H1 (cell line): Measurements from ENCODE around the gene LAMB3. TPM values are rescaled to one million over a fixed set of nuclear protein-coding genes. Genes with fewer than 3 reads are reported as not detected.

Experiments
- CTCF ChIA-PET: fragments of 300-600 bp; sonication (Branson Sonifier 250); formaldehyde crosslinking; loops from one replicate; lab custom pipeline; 2021; ENCODE audit not compliant: partially characterized antibody; lab: Charles Lee
- POLR2A ChIA-PET: fragments of 300-600 bp; sonication (Branson Sonifier 250); formaldehyde crosslinking; loops from one replicate; lab custom pipeline; 2021; ENCODE audit warnings: inconsistent platforms; ENCODE audit not compliant: partially characterized antibody; lab: Charles Lee
- DNase-seq, 2 experiments: peaks; one replicate each; pipeline versions ENCODE4 v3.0.0 to v3.0.0-alpha.2; 2010 to 2022; ENCODE audit warnings: low spot score in 2 of 2, low read depth in 1 of 2, mixed read lengths in 1 of 2
- FAIRE-seq: peaks from 2 replicates; lab custom pipeline; 2011; peaks lifted over from hg19 to GRCh38; lab: Jason Lieb, UNC
- H2AFZ ChIP-seq: 2 replicates; pipeline ENCODE4 v1.8.1; 2012; ENCODE audit warnings: low read length, inconsistent platforms
- H2AK5ac ChIP-seq: 2 replicates; pipeline ENCODE4 v1.6.1; 2013; ENCODE audit warnings: low read depth, low read length
- H2BK120ac ChIP-seq: replicated peaks from 2 replicates; pipeline ENCODE3; 2013; ENCODE audit warnings: low read depth, low read length, inconsistent platforms
- H2BK12ac ChIP-seq: 2 replicates; pipeline ENCODE4 v1.6.1; 2013; ENCODE audit warnings: low read depth, low read length
- H2BK15ac ChIP-seq: 2 replicates; pipeline ENCODE4 v1.6.1; 2013; ENCODE audit warnings: low read length
- H2BK20ac ChIP-seq: 2 replicates; pipeline ENCODE4 v1.6.1; 2013; ENCODE audit warnings: low read length
- H2BK5ac ChIP-seq: 2 replicates; pipeline ENCODE4 v1.6.1; 2013; ENCODE audit warnings: low read depth, low read length
- H3K14ac ChIP-seq: 2 replicates; pipeline ENCODE4 v1.6.1; 2013; ENCODE audit warnings: inconsistent platforms; ENCODE audit not compliant: insufficient read length
- H3K18ac ChIP-seq: 2 replicates; pipeline ENCODE4 v1.6.1; 2013; ENCODE audit warnings: low read length; ENCODE audit errors: extremely low read depth
- H3K23ac ChIP-seq: 2 replicates; pipeline ENCODE4 v1.6.1; 2013; ENCODE audit warnings: inconsistent platforms; ENCODE audit not compliant: insufficient read length
- H3K23me2 ChIP-seq: 2 replicates; pipeline ENCODE4 v1.6.1; 2013; ENCODE audit warnings: low read depth, low read length
- H3K27ac ChIP-seq: 2 replicates; pipeline ENCODE4 v1.6.1; 2011; ENCODE audit warnings: low read depth, low read length, inconsistent platforms
- H3K27me3 ChIP-seq, 4 experiments: replicated peaks in 1 of 4; 1 replicate in 1 of 4; 2 replicates in 3 of 4; pipeline versions ENCODE4 v1.6.1 to v1.8.1; 2011 to 2013; ENCODE audit warnings: low read length in 3 of 4, mild to moderate bottlenecking in 3 of 4, inconsistent platforms in 2 of 4, mixed read lengths in 2 of 4, moderate library complexity in 1 of 4; ENCODE audit not compliant: control insufficient read depth in 3 of 4, insufficient read depth in 3 of 4; ENCODE audit errors: extremely low read depth in 1 of 4
- H3K36me3 ChIP-seq, 4 experiments: 2 replicates each; pipeline versions ENCODE4 v1.6.1 to v1.8.1; 2011 to 2013; ENCODE audit warnings: mild to moderate bottlenecking in 4 of 4, low read length in 3 of 4, moderate library complexity in 2 of 4, control low read depth in 1 of 4, inconsistent platforms in 1 of 4; ENCODE audit not compliant: insufficient read depth in 4 of 4, control insufficient read depth in 2 of 4
- H3K4ac ChIP-seq: replicated peaks from 2 replicates; pipeline ENCODE3; 2013; ENCODE audit warnings: low read length, low read depth, mixed read lengths, inconsistent platforms; ENCODE audit not compliant: insufficient read length
- H3K4me1 ChIP-seq, 4 experiments: replicated peaks in 1 of 4; 1 replicate in 1 of 4; 2 replicates in 3 of 4; pipeline versions ENCODE4 v1.6.1 to v1.8.1; 2011 to 2013; ENCODE audit warnings: low read length in 3 of 4, inconsistent platforms in 2 of 4, mixed read lengths in 1 of 4; ENCODE audit not compliant: insufficient read depth in 4 of 4, control insufficient read depth in 3 of 4
- H3K4me2 ChIP-seq, 2 experiments: 2 replicates each; pipeline versions ENCODE4 v1.6.1 to v1.8.1; 2011 to 2013; ENCODE audit warnings: low read depth in 2 of 2, low read length in 2 of 2, control low read depth in 1 of 2, inconsistent platforms in 1 of 2, mild to moderate bottlenecking in 1 of 2; ENCODE audit not compliant: insufficient read depth in 1 of 2
- H3K4me3 ChIP-seq, 4 experiments: fragments of 200-600, 300-600 bp in 1 of 4; sonication (generic), shearing (Covaris generic), sonication (Bioruptor Twin) in 1 of 4; 2 replicates each; pipeline versions ENCODE4 v1.5.1 to v1.8.1; 2011 to 2016; ENCODE audit warnings: low read length in 4 of 4, low read depth in 3 of 4, control low read depth in 2 of 4, inconsistent platforms in 2 of 4, mild to moderate bottlenecking in 2 of 4, mixed read lengths in 1 of 4, moderate library complexity in 1 of 4; ENCODE audit not compliant: insufficient read depth in 2 of 4; ENCODE audit errors: extremely low read depth in 1 of 4
- H3K56ac ChIP-seq: replicated peaks from 2 replicates; pipeline ENCODE3; 2013; ENCODE audit warnings: low read depth, mild to moderate bottlenecking, mixed read lengths, low read length, inconsistent platforms; ENCODE audit not compliant: insufficient read length
- H3K79me1 ChIP-seq: 2 replicates; pipeline ENCODE4 v1.6.1; 2013; ENCODE audit warnings: low read depth, low read length, control low read depth
- H3K79me2 ChIP-seq, 2 experiments: 2 replicates each; pipeline versions ENCODE4 v1.6.1 to v1.8.1; 2012 to 2013; ENCODE audit warnings: low read length in 2 of 2, mild to moderate bottlenecking in 2 of 2, inconsistent platforms in 1 of 2; ENCODE audit not compliant: insufficient read depth in 2 of 2, control insufficient read depth in 1 of 2
- H3K9ac ChIP-seq, 4 experiments: replicated peaks in 1 of 4; 1 replicate in 1 of 4; 2 replicates in 3 of 4; pipeline versions ENCODE4 v1.6.1 to v1.8.1; 2011 to 2013; ENCODE audit warnings: low read depth in 3 of 4, low read length in 3 of 4, control low read depth in 2 of 4, mild to moderate bottlenecking in 2 of 4, moderate library complexity in 2 of 4, inconsistent platforms in 1 of 4; ENCODE audit errors: extremely low read depth in 1 of 4
- H3K9me3 ChIP-seq, 2 experiments: 2 replicates each; pipeline versions ENCODE4 v1.6.1 to v1.8.1; 2012 to 2013; ENCODE audit warnings: mild to moderate bottlenecking in 2 of 2, moderate library complexity in 2 of 2, control low read depth in 1 of 2, inconsistent platforms in 1 of 2, low read depth in 1 of 2, low read length in 1 of 2, mixed read lengths in 1 of 2; ENCODE audit not compliant: insufficient read depth in 2 of 2
- H4K20me1 ChIP-seq, 2 experiments: replicated peaks in 1 of 2; 2 replicates each; pipeline versions ENCODE3 to v1.8.1; 2011 to 2013; ENCODE audit warnings: inconsistent platforms in 2 of 2, low read length in 2 of 2, mild to moderate bottlenecking in 1 of 2; ENCODE audit not compliant: insufficient read depth in 2 of 2, control insufficient read depth in 1 of 2
- H4K5ac ChIP-seq: 2 replicates; pipeline ENCODE4 v1.6.1; 2013; ENCODE audit warnings: low read length, low read depth, mixed read lengths, inconsistent platforms; ENCODE audit not compliant: insufficient read length
- H4K8ac ChIP-seq: 2 replicates; pipeline ENCODE4 v1.8.0; 2013; ENCODE audit warnings: mild to moderate bottlenecking, moderate library complexity, low read length, inconsistent platforms; ENCODE audit not compliant: insufficient read depth; ENCODE audit errors: extremely low read depth
- H4K91ac ChIP-seq: replicated peaks from 2 replicates; pipeline ENCODE3; 2013; ENCODE audit warnings: low read length, mixed read lengths, inconsistent platforms; ENCODE audit not compliant: insufficient read length
- ATF3 ChIP-seq: IDR thresholded peaks from 2 replicates; pipeline ENCODE4 v1.6.1; 2011; ENCODE audit warnings: low read depth, mild to moderate bottlenecking, low read length; ENCODE audit not compliant: insufficient read depth
- CEBPB ChIP-seq: IDR thresholded peaks from 2 replicates; pipeline ENCODE4 v1.6.1; 2012; ENCODE audit warnings: low read depth, low read length
- SP4 ChIP-seq: IDR thresholded peaks from 2 replicates; pipeline ENCODE4 v1.6.1; 2012; ENCODE audit warnings: low read length, inconsistent platforms
- WGBS, 2 experiments: shearing (Covaris generic) in 1 of 2; methylation state at CpG; one replicate each; pipeline versions ENCODE4 v1.1.6 to v1.1.7; 2013 to 2015; ENCODE audit warnings: low lambda C conversion rate in 2 of 2, mixed read lengths in 2 of 2, inconsistent platforms in 1 of 2, low coverage in 1 of 2, missing lambda C conversion rate in 1 of 2; ENCODE audit not compliant: insufficient replicate concordance in 2 of 2, insufficient coverage in 1 of 2, insufficient read length in 1 of 2; ENCODE audit errors: extremely low coverage in 1 of 2, missing lambda C conversion rate in 1 of 2; 5-methylcytosine and 5-hydroxymethylcytosine counted together
- polyA plus RNA-seq, 7 experiments: library from polyadenylated mRNA; depleted of rRNA in 3 of 7; stranded (reverse) in 5 of 7; unstranded in 2 of 7; fragments of >200 nt in 5 of 7; fragments of 200-250 nt in 2 of 7; gene quantifications; 1 replicate in 5 of 7; 2 replicates in 1 of 7; 4 replicates in 1 of 7; pipeline versions ENCODE4 v1.2.1 to v1.2.3, GENCODE V29; 2011 to 2013; ENCODE audit warnings: missing spikeins in 2 of 7, mixed read lengths in 2 of 7
- total RNA-seq: library from RNA; stranded (reverse); fragmentation: NEBNext Ultra II Directional; extraction: Animal tissue kit (Norgen Biotek cat#: 25700); gene quantifications from 2 replicates; pipeline ENCODE4 v1.2.1, GENCODE V29; 2021

Gene LAMB3
- total and polyA plus RNA-seq, 2 of the 8 experiments (the other 6 are each of a cell fraction or from before 2014, with no cell fraction given), result 0.45 to 0.50 TPM

- Histone ChIP-seq H3K79me2 (no peaks in the 10 kb centered on the region), H3K4me3 (peak overlapping the region in 1 of 4 experiments; percentile 64; a peak in 1 of 8 replicates), H2BK12ac (no peak overlapping the region; the same call in 1 of the 2 replicates), H3K14ac (no peak overlapping the region), H3K27me3 (peaks cover 18 to 45% (median 42%) of the 10 kb centered on the region in 4 experiments), H3K4me2 (peak overlapping the region in 1 of 2 experiments; percentile 96; a peak in 2 of 4 replicates), H3K56ac (no peak overlapping the region), H2BK5ac (no peak overlapping the region), H4K91ac (no peak overlapping the region), H4K5ac (no peak overlapping the region), H4K20me1 (no peaks in the 10 kb centered on the region), H3K9ac (no peak overlapping the region), H2BK120ac (no peak overlapping the region), H3K4me1 (peaks cover 0 to 4% (median 3%) of the 10 kb centered on the region in 4 experiments; a peak in 6 of 7 replicates), H3K23me2 (peaks cover 10% of the 10 kb centered on the region), H3K36me3 (no peaks in the 10 kb centered on the region), H3K23ac (no peak overlapping the region), H2BK15ac (no peak overlapping the region), H2AK5ac (no peak overlapping the region), H2BK20ac (no peak overlapping the region), H3K79me1 (no peaks in the 10 kb centered on the region), H3K18ac (no peak overlapping the region), H3K27ac (no peak overlapping the region)
- POLR2A ChIA-PET, result interaction anchor here (0.6 to 3.2 kb wide), 10 partner anchors 9 to 1779 kb away, joined by 3 to 10 read pairs (median 4); partner anchors contain the start of gene CAMK1G
- WGBS, 2 experiments, result 81% methylated on average over 7 of the region's 7 CpGs; no CpG with 5 or more reads in 1 of the 2 experiments
- TF ChIP-seq CEBPB (peak; percentile 84), SP4 (no peak), ATF3 (peak; percentile 27; the same call in 1 of the 2 replicates)
- TF ChIP-seq, all 59 proteins: peak for 2
- Histone ChIP-seq H3K4ac (no peak overlapping the region), H2AFZ (no peak overlapping the region), H4K8ac (no peak overlapping the region), H3K9me3 (no peaks in the 10 kb centered on the region)
- CTCF ChIA-PET, result interaction anchor here (0.8 to 4.9 kb wide), 9 partner anchors 14 to 97 kb away, joined by 3 to 25 read pairs (median 3); no protein-coding TSS in a partner anchor
- FAIRE-seq (no peak), DNase-seq (no peak)
Measured at GRCh38 chr1:209673631-209674417, 21.6 kb upstream of the LAMB3 start.
